Ishikawa (cell line): ENCODE results near the gene CACNA1C.

Source experiments
- CEBPB ChIP-seq: IDR thresholded peaks from 2 replicates; pipeline ENCODE4 v1.6.1; 2012
- CREB1 ChIP-seq: IDR thresholded peaks from 2 replicates; pipeline ENCODE4 v1.6.1; 2012; ENCODE audit warnings: low read depth
- EGR1 ChIP-seq: IDR thresholded peaks from 2 replicates; pipeline ENCODE4 v1.6.1; 2012
- EP300 ChIP-seq: IDR thresholded peaks from 2 replicates; pipeline ENCODE4 v1.6.1; 2012; ENCODE audit warnings: borderline replicate concordance
- FOXM1 ChIP-seq: IDR thresholded peaks from 2 replicates; pipeline ENCODE4 v1.6.1; 2012; ENCODE audit warnings: low read depth, borderline replicate concordance
- NFIC ChIP-seq: IDR thresholded peaks from 2 replicates; pipeline ENCODE4 v1.6.1; 2012
- RAD21 ChIP-seq: IDR thresholded peaks from 2 replicates; pipeline ENCODE4 v1.6.1; 2012; ENCODE audit warnings: low read depth
- TAF1 ChIP-seq: IDR thresholded peaks from 2 replicates; pipeline ENCODE4 v1.6.1; 2012; ENCODE audit warnings: low read depth, mild to moderate bottlenecking
- TCF12 ChIP-seq: IDR thresholded peaks from 2 replicates; pipeline ENCODE4 v1.6.1; 2012; ENCODE audit warnings: low read depth
- TEAD4 ChIP-seq: IDR thresholded peaks from 2 replicates; pipeline ENCODE4 v1.6.1; 2012
- YY1 ChIP-seq: IDR thresholded peaks from 2 replicates; pipeline ENCODE4 v1.6.1; 2012; ENCODE audit warnings: low read depth
- ZBTB7A ChIP-seq: IDR thresholded peaks from 2 replicates; pipeline ENCODE4 v1.6.1; 2012; ENCODE audit warnings: low read depth
- TF ChIP-seq, protein P1 (sequence below): IDR thresholded peaks from 2 replicates; pipeline ENCODE4 v1.6.1; 2012; ENCODE audit warnings: low read depth, mild to moderate bottlenecking
- TF ChIP-seq, protein P2 (sequence below): IDR thresholded peaks from 2 replicates; pipeline ENCODE4 v1.6.1; 2012
- TF ChIP-seq, protein P3 (sequence below): IDR thresholded peaks from 2 replicates; pipeline ENCODE4 v1.6.1; 2012

Gene CACNA1C

DNA sequence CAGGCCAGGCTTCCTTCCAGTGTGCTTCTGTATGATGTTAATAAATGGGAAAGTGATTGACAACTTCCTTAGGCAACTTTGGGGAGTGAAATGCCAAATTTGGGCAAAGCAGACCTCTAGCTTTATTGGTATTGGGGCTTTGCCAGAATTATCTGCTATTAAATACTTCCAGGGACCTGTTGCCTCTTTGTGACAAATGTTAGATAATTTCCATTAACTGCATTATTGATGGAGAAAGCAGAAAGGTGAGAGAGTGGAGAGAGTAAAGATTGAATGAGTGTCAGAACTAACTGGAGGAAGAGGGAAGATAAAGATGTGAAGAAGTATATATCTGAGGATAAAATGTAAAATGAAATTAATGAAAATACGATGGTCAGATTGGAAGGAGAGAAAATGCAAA is 94.5 kb downstream of the CACNA1C start:
- TF ChIP-seq FOXM1 (no peak), CREB1 (no peak), YY1 (no peak)

DNA sequence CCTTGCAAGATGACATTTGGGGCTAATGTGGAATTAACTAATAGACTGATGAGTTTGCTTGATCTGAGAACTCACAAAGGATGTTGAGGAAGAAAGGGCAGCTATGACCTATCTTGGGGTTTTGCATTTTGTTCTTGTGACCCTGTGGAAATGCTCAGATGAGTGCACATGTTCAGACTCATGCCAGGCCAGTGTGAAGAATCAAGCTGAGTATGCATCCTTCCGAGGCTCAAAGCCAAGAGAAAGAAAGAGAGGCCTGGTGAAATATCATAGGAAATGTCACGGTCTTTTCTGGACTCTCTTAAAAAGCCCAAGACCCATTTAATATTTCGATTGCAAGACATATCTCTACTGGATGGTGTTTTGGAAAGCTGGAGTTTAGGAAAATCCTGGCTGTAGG is 96.3 kb downstream of the CACNA1C start:
- TF ChIP-seq CEBPB (no peak), FOXM1 (no peak), EGR1 (no peak), YY1 (no peak), ZBTB7A (no peak), TEAD4 (no peak)
- TF ChIP-seq, protein P1, sequence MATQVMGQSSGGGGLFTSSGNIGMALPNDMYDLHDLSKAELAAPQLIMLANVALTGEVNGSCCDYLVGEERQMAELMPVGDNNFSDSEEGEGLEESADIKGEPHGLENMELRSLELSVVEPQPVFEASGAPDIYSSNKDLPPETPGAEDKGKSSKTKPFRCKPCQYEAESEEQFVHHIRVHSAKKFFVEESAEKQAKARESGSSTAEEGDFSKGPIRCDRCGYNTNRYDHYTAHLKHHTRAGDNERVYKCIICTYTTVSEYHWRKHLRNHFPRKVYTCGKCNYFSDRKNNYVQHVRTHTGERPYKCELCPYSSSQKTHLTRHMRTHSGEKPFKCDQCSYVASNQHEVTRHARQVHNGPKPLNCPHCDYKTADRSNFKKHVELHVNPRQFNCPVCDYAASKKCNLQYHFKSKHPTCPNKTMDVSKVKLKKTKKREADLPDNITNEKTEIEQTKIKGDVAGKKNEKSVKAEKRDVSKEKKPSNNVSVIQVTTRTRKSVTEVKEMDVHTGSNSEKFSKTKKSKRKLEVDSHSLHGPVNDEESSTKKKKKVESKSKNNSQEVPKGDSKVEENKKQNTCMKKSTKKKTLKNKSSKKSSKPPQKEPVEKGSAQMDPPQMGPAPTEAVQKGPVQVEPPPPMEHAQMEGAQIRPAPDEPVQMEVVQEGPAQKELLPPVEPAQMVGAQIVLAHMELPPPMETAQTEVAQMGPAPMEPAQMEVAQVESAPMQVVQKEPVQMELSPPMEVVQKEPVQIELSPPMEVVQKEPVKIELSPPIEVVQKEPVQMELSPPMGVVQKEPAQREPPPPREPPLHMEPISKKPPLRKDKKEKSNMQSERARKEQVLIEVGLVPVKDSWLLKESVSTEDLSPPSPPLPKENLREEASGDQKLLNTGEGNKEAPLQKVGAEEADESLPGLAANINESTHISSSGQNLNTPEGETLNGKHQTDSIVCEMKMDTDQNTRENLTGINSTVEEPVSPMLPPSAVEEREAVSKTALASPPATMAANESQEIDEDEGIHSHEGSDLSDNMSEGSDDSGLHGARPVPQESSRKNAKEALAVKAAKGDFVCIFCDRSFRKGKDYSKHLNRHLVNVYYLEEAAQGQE, result no peak

DNA sequence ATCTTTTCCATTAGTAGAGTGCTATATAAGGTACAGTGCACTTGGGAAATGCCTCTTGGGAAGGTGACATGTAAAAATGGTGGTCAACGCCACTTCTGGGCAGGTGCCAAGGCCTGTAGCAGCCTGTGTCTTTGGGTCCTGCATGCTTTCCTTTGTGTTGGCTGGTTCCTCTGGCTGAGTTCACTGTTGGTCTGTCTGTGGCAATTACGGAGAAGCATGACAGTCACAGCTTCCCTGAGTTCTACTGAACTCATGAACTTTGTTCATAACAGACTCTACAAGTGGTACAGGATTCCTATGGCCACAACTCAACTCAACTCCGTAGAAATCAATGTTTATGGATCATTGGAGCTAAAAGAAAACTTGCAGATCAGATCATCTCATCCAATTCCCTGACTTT is 98.0 kb downstream of the CACNA1C start:
- TF ChIP-seq YY1, result no peak
- no peak for TF ChIP-seq TEAD4
- TF ChIP-seq NFIC, result no peak
- TF ChIP-seq EGR1, result no peak
- no peak for TF ChIP-seq TAF1
- TF ChIP-seq CEBPB, result no peak
- TF ChIP-seq ZBTB7A, result no peak
- TF ChIP-seq TCF12, result no peak
- TF ChIP-seq, protein P2, sequence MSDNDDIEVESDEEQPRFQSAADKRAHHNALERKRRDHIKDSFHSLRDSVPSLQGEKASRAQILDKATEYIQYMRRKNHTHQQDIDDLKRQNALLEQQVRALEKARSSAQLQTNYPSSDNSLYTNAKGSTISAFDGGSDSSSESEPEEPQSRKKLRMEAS, result no peak
- TF ChIP-seq, protein P3, sequence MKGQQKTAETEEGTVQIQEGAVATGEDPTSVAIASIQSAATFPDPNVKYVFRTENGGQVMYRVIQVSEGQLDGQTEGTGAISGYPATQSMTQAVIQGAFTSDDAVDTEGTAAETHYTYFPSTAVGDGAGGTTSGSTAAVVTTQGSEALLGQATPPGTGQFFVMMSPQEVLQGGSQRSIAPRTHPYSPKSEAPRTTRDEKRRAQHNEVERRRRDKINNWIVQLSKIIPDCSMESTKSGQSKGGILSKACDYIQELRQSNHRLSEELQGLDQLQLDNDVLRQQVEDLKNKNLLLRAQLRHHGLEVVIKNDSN, result no peak
- TF ChIP-seq EP300, result no peak
- TF ChIP-seq CREB1, result no peak
- no peak for TF ChIP-seq FOXM1
- TF ChIP-seq RAD21, result no peak
- TF ChIP-seq, protein P1, result no peak

DNA sequence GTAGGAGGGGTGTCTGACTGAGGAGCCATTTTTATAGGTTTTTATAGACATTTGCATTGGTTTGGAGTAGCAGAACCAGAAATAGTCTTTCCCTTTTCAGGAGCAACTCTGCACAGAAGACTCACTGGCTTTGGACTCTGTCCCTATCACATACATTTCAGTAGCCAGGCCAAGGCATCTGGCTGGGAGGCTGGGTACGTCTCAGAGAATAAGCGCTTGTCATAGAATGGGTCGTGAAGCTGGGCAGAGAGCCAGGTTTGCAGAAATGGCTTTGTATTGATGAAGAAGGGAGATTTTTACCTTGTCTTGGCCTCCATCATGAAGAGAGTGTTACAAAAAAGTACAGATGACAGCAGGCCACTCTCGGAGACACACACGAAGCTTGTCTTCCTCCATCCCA is 98.6 kb downstream of the CACNA1C start:
- TF ChIP-seq YY1 (no peak), TEAD4 (no peak), RAD21 (no peak), EGR1 (no peak), CREB1 (no peak), TAF1 (no peak)
- TF ChIP-seq, protein P2, result no peak
- TF ChIP-seq, protein P3, result no peak

DNA sequence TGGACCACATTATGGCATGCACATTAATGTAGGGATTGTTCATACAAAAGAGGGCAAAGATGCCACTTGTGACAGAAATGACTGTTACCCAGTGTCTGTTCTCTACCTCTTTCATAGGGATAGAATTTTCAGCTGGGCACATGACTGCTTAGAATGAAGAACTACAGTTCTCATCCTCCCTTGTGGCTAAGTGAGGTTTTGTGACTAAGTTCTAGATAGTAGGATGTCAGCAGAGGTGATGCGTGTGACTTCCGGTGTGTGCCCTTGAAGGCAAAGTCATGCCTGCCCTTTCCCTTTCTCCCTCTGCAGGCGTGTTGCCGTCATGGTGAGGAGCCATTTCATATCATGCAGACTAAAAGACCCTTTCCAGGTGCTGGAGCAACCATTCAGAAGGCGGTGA is 99.3 kb downstream of the CACNA1C start:
- no peak for TF ChIP-seq TEAD4
- no peak for TF ChIP-seq NFIC
- TF ChIP-seq RAD21, result no peak
- TF ChIP-seq CREB1, result no peak
- no peak for TF ChIP-seq YY1
- TF ChIP-seq, protein P2, result no peak
- no peak for TF ChIP-seq CEBPB
- TF ChIP-seq EGR1, result no peak
- no peak for TF ChIP-seq EP300

DNA sequence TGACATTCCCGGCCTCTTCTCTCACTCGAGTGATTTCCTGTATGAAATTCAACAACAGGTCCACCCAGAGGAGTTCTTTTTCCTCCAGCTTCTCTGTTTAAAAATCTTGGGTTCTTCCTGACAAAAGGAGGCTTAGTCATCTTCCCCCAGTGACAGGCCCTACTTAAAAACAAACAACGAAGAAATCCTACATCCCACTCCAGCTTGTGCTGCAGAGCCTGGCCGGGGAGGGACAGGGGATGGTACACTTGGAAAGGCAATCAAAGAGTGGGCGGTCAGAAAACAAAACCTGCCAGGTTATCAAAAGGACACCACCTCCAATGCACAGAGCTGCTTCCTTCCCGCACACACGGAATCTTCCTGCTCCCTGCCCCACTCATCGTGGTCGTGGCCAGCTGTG is 101.3 kb downstream of the CACNA1C start:
- no peak for TF ChIP-seq TEAD4
- TF ChIP-seq RAD21, result no peak

DNA sequence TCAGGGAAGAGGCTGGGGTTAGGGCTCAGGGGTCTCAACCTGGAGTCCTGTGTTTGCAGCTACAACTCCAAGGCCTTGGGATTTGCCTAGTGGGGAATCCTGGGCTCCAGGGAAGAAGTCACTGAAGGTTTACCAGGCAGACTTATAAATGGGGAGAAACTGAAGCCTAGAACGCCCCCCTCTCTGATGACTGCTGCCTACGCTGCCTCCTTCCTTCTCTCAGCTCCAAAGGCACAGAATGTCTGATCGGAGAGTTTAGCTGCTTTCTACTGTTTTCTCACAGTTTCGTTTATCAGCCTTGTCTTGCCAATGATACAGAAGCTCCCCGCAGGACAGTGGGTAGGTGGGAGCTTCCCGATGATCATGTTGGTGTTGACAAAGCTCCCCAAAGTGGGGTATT is 101.7 kb downstream of the CACNA1C start:
- TF ChIP-seq YY1 (no peak), CREB1 (no peak), TEAD4 (no peak), TCF12 (no peak), TAF1 (no peak)
- TF ChIP-seq, protein P3, result no peak
- TF ChIP-seq, protein P1, result no peak
- TF ChIP-seq, protein P2, result no peak
